Measurements from ENCODE around the gene PERP. TPM values are rescaled to one million over a fixed set of nuclear protein-coding genes. Genes with fewer than 3 reads are reported as not detected.

PERP gene
- 18.8 and 20.2 TPM in 2 replicates for total RNA-seq

DNA sequence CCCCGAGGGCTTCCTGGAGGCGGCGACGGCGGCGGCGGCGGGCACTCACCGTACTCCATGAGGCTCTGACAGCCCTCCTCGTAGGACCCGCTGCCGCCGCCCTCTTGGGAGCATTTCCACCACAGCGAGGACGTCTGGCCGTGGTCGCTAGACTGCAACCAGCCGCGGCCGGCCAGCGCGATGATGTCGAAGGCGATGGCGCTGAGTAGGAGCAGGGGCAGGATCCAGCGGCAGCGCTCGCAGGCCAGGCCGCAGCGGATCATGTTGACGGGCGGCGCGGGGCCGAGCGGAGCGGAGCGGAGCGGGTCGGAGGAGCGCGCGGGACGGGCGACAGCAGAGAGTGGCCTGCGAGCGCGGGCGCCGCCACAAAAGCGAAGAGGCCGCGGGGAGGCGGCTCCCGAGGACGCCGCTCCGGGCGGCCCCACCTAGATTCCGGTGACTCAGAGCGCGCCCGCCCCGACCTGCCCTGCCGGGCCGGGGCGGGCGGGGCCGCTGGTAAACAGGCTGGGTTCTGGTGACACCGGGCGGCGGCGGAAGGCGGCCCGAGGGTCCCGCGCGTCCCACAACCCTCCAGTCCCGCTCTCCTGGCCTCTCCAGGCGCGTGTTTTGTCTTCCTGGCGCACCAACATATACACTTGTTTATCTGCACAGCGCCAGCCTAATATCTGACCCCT lies at the start of gene PERP:
Gene PERP (minus strand): TSS at position 342 of the 674 bp plus-strand sequence. CDS start 79 bp downstream, at position 263.

Other genes starting within 250 kb of the PERP start
- gene TNFAIP3, start 240.2 kb downstream of the PERP start, total RNA-seq, result 5.1 and 13.4 TPM in 2 replicates
- 0.09 and 0.12 TPM in 2 replicates for gene ARFGEF3, start 54.5 kb upstream of the PERP start, total RNA-seq
- not detected in 2 replicates for gene PBOV1, start 111.1 kb upstream of the PERP start, total RNA-seq